ENCODE measurements around the gene S100A13.

Gene S100A13

DNA sequence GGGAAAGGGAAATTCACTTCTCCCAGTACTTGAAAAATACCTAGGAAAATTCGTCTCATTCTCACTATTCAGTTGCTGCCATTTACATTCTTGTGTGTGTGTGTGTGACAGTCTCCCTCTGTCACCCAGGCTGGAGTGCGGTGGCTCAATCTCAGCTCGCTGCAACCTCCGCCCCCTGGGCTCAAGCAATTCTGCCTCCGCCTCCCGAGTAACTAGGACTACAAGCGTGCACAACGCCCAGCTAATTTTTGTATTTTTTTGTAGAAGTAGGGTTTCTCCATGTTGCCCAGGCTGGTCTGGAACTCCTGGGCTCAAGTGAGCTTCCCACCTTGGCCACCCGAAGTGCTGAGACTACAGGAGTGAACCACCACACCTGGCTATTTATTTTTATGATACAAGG is 32.4 kb upstream of the S100A13 start:
- no peak for DNase-seq (ENCODE audit: insufficient read length)
- no peak for FAIRE-seq
- TF ChIP-seq POLR2AphosphoS5 (IDR thresholded peaks at IDR 0.05; ENCODE audit: low read depth, low read length) (no peak), POLR2A (IDR thresholded peaks at IDR 0.05; ENCODE audit: low read depth, low read length) (no peak), TAF1 (IDR thresholded peaks at IDR 0.05; ENCODE audit: borderline replicate concordance, low read depth, low read length) (no peak)

DNA sequence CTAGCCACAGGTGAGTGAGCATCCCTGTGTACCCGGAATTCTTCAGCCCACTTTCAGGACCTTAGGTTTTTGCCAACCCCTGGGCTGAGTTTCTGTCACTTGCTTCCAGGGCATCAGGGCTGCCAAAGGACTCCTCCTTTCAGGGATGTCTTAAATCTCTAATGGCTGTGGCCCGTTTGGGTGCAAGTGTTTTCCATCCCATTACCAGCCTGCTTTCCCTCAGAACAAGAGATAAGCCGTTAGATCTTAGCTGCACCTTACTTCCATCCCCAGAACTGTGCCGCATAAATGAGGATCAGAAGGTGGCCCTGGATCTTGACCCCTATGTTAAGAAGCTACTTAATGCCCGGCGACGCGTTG is 31.9 kb upstream of the S100A13 start:
- FAIRE-seq (no peak), DNase-seq (ENCODE audit: insufficient read length) (no peak)
- TF ChIP-seq POLR2AphosphoS5 (IDR thresholded peaks at IDR 0.05; ENCODE audit: low read depth, low read length): no peak
- TF ChIP-seq POLR2A (IDR thresholded peaks at IDR 0.05; ENCODE audit: low read depth, low read length): no peak
- no peak for TF ChIP-seq TAF1 (IDR thresholded peaks at IDR 0.05; ENCODE audit: borderline replicate concordance, low read depth, low read length)

DNA sequence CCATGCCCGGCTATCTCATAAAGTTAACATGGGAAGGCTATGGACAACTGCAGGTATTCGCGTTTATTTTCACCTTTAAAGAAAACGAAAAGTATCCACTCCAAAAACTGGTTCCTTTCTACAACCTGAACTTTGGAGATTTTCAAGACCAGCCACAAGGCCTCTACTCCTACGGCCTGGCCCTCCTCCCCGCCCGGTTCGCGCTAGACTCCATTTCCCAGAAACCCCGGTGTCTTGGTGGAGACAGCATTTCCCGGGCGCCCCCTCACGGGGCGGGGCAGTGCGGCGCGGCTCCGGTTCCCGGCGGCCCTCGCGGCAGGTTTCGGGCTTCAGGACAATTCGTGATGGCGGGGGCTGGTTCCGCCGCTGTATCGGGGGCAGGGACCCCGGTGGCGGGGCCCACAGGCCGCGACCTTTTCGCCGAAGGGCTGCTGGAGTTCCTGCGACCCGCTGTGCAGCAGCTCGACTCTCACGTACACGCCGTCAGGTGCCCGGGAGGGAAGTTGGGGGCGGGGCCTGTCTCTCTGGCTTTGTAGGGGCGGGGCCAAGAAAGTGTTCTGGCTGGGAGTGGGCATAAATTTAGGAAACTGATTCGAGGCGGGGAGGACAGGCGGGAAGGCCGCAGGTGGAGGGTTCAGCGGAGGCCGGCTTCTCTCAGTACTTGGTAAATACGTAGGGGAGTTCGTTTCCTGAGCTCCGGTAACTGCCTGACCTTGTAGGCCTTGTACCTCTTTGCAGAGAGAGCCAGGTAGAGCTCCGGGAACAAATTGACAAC is 31.3 kb upstream of the S100A13 start, which contains the start of gene SNAPIN:
TSS of gene SNAPIN (plus strand) at position 304 of the 775 bp plus-strand sequence. CDS start at position 345, 41 bp downstream.
- DNase-seq (ENCODE audit: insufficient read length) (peak; percentile 92), FAIRE-seq (peak; percentile 89)
- TF ChIP-seq TAF1 (IDR thresholded peaks at IDR 0.05; ENCODE audit: borderline replicate concordance, low read depth, low read length) (peak; percentile 60; the same call in 1 of the 2 replicates), POLR2A (IDR thresholded peaks at IDR 0.05; ENCODE audit: low read depth, low read length) (peak; percentile 84), POLR2AphosphoS5 (IDR thresholded peaks at IDR 0.05; ENCODE audit: low read depth, low read length) (peak; percentile 72)

- DNase-seq (ENCODE audit: insufficient read length): no peak
- TF ChIP-seq TAF1 (IDR thresholded peaks at IDR 0.05; ENCODE audit: borderline replicate concordance, low read depth, low read length) (no peak), POLR2AphosphoS5 (IDR thresholded peaks at IDR 0.05; ENCODE audit: low read depth, low read length) (no peak), POLR2A (IDR thresholded peaks at IDR 0.05; ENCODE audit: low read depth, low read length) (no peak)
- FAIRE-seq: no peak
Measured at GRCh38 chr1:153655333-153655732, 28.0 kb upstream of the S100A13 start.

DNA sequence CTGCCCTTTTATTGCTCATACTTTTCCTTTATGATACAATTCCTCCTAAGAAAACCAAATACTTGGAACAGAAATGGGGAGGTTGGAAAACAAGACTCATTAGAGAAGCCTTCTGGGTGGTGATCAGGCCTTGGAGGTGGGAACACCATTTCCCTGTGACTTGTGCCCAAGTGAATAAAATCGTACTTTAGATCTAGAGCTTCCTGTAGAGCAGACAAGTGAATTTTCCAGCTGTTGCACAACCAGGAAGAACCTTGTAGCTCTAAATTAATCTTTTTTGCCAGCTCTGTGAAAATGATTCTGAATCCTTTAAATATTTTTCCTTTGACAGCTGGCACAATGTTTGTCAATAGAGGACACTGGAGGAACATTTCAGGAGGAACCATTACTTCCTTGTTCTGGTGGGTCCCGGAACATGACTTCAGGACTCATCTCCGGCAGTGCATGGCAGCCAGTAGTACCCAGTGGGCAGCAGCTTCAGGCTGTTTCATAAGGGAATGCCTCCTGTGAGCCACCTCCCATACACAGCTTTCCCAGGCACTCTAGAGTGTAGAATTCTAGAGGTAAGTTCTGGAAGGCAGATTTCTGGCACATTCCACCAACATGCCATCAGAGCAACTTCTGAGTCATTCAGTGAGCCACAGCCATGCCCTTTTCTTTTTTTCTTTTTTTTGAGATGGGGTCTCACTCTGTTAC is 25.6 kb upstream of the S100A13 start:
- TF ChIP-seq TAF1 (IDR thresholded peaks at IDR 0.05; ENCODE audit: borderline replicate concordance, low read depth, low read length): no peak
- TF ChIP-seq POLR2AphosphoS5 (IDR thresholded peaks at IDR 0.05; ENCODE audit: low read depth, low read length): no peak
- TF ChIP-seq POLR2A (IDR thresholded peaks at IDR 0.05; ENCODE audit: low read depth, low read length): no peak
- no peak for DNase-seq (ENCODE audit: insufficient read length)
- no peak for FAIRE-seq

DNA sequence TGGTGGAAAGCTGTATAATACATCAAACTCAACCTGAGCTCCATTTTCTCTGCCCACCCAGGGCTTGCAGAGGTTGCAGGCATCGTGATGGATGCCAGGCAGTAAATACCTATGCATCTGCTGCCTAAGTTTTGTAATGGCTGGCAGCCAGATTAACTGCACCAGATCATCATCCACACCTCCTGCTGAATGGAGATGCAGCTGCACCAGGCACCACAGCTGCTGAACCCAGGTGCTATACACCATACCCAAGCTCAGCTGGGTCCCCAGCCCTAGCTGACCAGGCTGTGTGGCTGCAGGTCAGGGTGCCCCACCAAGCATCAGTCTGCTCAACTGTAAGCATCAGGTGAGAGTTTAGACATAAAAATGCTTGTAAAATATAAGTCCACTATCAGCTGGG is 24.5 kb upstream of the S100A13 start:
- FAIRE-seq: no peak
- DNase-seq (ENCODE audit: insufficient read length): no peak
- no peak for TF ChIP-seq TAF1 (IDR thresholded peaks at IDR 0.05; ENCODE audit: borderline replicate concordance, low read depth, low read length)
- no peak for TF ChIP-seq POLR2AphosphoS5 (IDR thresholded peaks at IDR 0.05; ENCODE audit: low read depth, low read length)
- TF ChIP-seq POLR2A (IDR thresholded peaks at IDR 0.05; ENCODE audit: low read depth, low read length): no peak

- DNase-seq (ENCODE audit: insufficient read length) (no peak), FAIRE-seq (no peak)
- TF ChIP-seq TAF1 (IDR thresholded peaks at IDR 0.05; ENCODE audit: borderline replicate concordance, low read depth, low read length) (no peak), POLR2A (IDR thresholded peaks at IDR 0.05; ENCODE audit: low read depth, low read length) (no peak; the same call in 1 of the 2 replicates), POLR2AphosphoS5 (IDR thresholded peaks at IDR 0.05; ENCODE audit: low read depth, low read length) (no peak)
Measured at GRCh38 chr1:153649863-153650235, 22.5 kb upstream of the S100A13 start.

DNA sequence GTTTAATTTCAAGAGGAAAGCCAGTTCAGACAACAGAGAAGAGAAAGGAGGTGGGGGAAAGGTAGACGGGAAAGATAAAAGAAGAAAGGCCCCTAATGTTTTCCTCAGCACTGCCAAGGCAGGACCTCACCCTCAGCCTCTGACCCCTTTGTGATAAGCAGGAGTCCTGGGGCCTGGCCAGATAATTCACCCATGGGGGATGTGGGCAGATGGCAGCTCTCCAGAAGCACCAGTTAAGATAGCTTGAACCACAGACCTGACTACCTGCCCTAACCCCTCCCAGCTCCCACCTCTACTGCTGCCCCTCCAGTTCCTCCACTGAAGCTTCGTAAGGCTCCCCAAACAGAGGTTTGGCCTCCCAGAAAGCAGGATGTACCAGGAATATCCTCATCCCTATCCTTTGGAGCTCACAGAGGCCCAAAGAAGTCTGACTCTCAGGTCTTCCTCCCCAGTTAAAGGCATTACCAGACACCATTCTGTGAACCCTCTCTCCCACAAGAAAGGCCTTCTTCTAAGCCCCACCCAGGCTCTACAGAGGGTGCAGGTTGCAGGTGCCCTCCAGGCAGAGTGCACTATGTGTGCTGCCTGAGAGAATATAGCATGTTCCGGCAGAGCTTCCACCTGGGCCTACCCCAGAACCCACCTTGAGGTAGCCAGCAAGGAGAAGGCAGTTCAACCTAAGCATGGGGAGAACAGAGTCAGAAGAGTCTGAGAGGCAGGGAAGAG is 22.0 kb upstream of the S100A13 start:
- FAIRE-seq: no peak
- TF ChIP-seq POLR2A (IDR thresholded peaks at IDR 0.05; ENCODE audit: low read depth, low read length) (no peak; the same call in 1 of the 2 replicates), TAF1 (IDR thresholded peaks at IDR 0.05; ENCODE audit: borderline replicate concordance, low read depth, low read length) (no peak), POLR2AphosphoS5 (IDR thresholded peaks at IDR 0.05; ENCODE audit: low read depth, low read length) (peak; percentile 37; the same call in 1 of the 2 replicates)
- no peak for DNase-seq (ENCODE audit: insufficient read length)

DNA sequence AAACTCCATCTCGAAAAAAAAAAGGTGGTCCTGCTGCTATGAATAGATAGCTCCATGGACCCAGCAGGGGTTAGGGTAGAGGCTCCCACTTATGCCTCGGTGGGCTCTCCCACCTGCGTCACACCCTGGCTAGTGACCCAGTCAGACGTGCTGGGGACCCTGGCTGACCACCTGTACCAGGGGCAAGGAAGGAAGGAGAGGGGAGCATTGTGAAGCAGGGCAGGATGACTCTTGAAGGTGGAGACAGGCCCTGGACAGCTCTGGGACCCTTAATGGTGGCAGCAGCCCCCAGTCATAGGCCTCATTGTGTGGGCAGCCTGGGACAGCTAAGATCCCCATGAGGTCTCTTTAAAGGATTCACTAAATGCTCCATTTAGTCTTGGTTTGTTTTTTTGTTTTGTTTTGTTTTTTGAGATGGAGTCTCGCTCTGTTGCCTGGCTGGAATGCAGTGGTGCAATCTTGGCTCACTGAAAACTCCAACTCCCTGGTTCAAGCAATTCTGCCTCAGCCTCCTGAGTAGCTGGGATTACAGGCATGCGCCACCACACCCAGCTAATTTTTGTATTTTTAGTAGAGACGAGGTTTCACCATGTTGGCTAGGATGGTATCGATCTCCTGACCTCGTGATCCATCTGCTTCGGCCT is 20.8 kb upstream of the S100A13 start:
- FAIRE-seq: no peak
- TF ChIP-seq POLR2A (IDR thresholded peaks at IDR 0.05; ENCODE audit: low read depth, low read length) (peak; percentile 55), TAF1 (IDR thresholded peaks at IDR 0.05; ENCODE audit: borderline replicate concordance, low read depth, low read length) (no peak), POLR2AphosphoS5 (IDR thresholded peaks at IDR 0.05; ENCODE audit: low read depth, low read length) (peak; percentile 34; the same call in 1 of the 2 replicates)
- no peak for DNase-seq (ENCODE audit: insufficient read length)

DNA sequence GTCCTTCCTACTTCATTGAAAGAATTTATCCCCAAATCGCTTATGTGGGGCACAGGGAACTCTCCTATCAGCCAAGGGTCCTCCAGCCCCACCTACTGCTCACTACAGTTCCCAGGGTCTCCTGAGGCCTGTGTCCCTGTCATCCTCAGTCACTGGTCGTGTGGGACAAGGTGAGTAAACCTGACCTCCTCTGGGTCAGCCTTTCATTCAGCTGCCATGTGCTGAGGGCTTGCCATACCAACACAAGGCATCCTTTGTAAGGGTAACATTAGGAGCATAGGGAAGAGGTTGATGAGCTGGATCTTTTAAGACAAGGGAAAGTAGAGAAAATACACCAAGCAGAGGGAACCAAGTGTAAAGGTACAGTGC is 20.0 kb upstream of the S100A13 start:
- no peak for DNase-seq (ENCODE audit: insufficient read length)
- no peak for FAIRE-seq
- TF ChIP-seq TAF1 (IDR thresholded peaks at IDR 0.05; ENCODE audit: borderline replicate concordance, low read depth, low read length) (no peak), POLR2AphosphoS5 (IDR thresholded peaks at IDR 0.05; ENCODE audit: low read depth, low read length) (peak; percentile 15), POLR2A (IDR thresholded peaks at IDR 0.05; ENCODE audit: low read depth, low read length) (peak; percentile 45)
